Measurements from ENCODE around the gene C1orf94.
A peak's percentile ranks its signal among the peaks of the same experiment; 100 is the strongest.

Gene C1orf94

GRCh38 chr1:34188418-34188817 lies 11.7 kb downstream of the C1orf94 start:
- H3K4me3 Mint-ChIP-seq, result no peak overlapping the region
- peaks cover 8% of the 10 kb centered on the region for H3K9me3 Mint-ChIP-seq
- no peak overlapping the region for H3K27ac Mint-ChIP-seq
- H3K27me3 Mint-ChIP-seq, result peaks cover 44% of the 10 kb centered on the region
- H3K4me1 Mint-ChIP-seq (ENCODE audit: low read depth), result no peaks in the 10 kb centered on the region
- no peaks in the 10 kb centered on the region for H3K36me3 Mint-ChIP-seq (ENCODE audit: low read depth)

- no peak overlapping the region for H3K4me3 Mint-ChIP-seq
- H3K27ac Mint-ChIP-seq, result no peak overlapping the region
- no peaks in the 10 kb centered on the region for H3K36me3 Mint-ChIP-seq (ENCODE audit: low read depth)
- peaks cover 8% of the 10 kb centered on the region for H3K9me3 Mint-ChIP-seq
- H3K4me1 Mint-ChIP-seq (ENCODE audit: low read depth), result no peaks in the 10 kb centered on the region
- H3K27me3 Mint-ChIP-seq, result peaks cover 44% of the 10 kb centered on the region
Observed at GRCh38 chr1:34188985-34189384, 12.3 kb downstream of the C1orf94 start.

- Mint-ChIP-seq H3K27ac (no peak overlapping the region), H3K27me3 (peaks cover 40% of the 10 kb centered on the region), H3K4me1 (ENCODE audit: low read depth) (no peaks in the 10 kb centered on the region), H3K4me3 (no peak overlapping the region), H3K9me3 (peaks cover 8% of the 10 kb centered on the region), H3K36me3 (ENCODE audit: low read depth) (no peaks in the 10 kb centered on the region)
Observed at GRCh38 chr1:34190692-34191091, 14.0 kb downstream of the C1orf94 start.

- Mint-ChIP-seq H3K4me3 (no peak overlapping the region), H3K27me3 (peaks cover 26% of the 10 kb centered on the region), H3K4me1 (ENCODE audit: low read depth) (no peaks in the 10 kb centered on the region), H3K27ac (no peak overlapping the region), H3K9me3 (peaks cover 8% of the 10 kb centered on the region), H3K36me3 (ENCODE audit: low read depth) (no peaks in the 10 kb centered on the region)
Observed at GRCh38 chr1:34192621-34193020, 15.9 kb downstream of the C1orf94 start.

GRCh38 chr1:34199927-34200326 lies 23.2 kb downstream of the C1orf94 start:
- peaks cover 17% of the 10 kb centered on the region for H3K27me3 Mint-ChIP-seq
- no peak overlapping the region for H3K4me3 Mint-ChIP-seq
- H3K9me3 Mint-ChIP-seq, result no peaks in the 10 kb centered on the region
- peak overlapping the region; percentile 24 for H3K27ac Mint-ChIP-seq
- H3K36me3 Mint-ChIP-seq (ENCODE audit: low read depth), result no peaks in the 10 kb centered on the region
- no peaks in the 10 kb centered on the region for H3K4me1 Mint-ChIP-seq (ENCODE audit: low read depth)

- no peak overlapping the region for H3K4me3 Mint-ChIP-seq
- no peaks in the 10 kb centered on the region for H3K36me3 Mint-ChIP-seq (ENCODE audit: low read depth)
- H3K27ac Mint-ChIP-seq, result no peak overlapping the region
- H3K9me3 Mint-ChIP-seq, result no peaks in the 10 kb centered on the region
- no peaks in the 10 kb centered on the region for H3K27me3 Mint-ChIP-seq
- no peaks in the 10 kb centered on the region for H3K4me1 Mint-ChIP-seq (ENCODE audit: low read depth)
Observed at GRCh38 chr1:34212673-34213072, 36.0 kb downstream of the C1orf94 start.

GRCh38 chr1:34213956-34214355 lies 37.2 kb downstream of the C1orf94 start:
- Mint-ChIP-seq H3K27me3 (peaks cover 4% of the 10 kb centered on the region), H3K9me3 (no peaks in the 10 kb centered on the region), H3K4me1 (ENCODE audit: low read depth) (no peaks in the 10 kb centered on the region), H3K27ac (no peak overlapping the region), H3K4me3 (no peak overlapping the region), H3K36me3 (ENCODE audit: low read depth) (no peaks in the 10 kb centered on the region)

GRCh38 chr1:34231441-34231840 lies 54.7 kb downstream of the C1orf94 start:
- no peak overlapping the region for H3K27ac Mint-ChIP-seq
- H3K36me3 Mint-ChIP-seq (ENCODE audit: low read depth), result no peaks in the 10 kb centered on the region
- peaks cover 26% of the 10 kb centered on the region for H3K27me3 Mint-ChIP-seq
- H3K4me3 Mint-ChIP-seq, result no peak overlapping the region
- no peaks in the 10 kb centered on the region for H3K4me1 Mint-ChIP-seq (ENCODE audit: low read depth)
- H3K9me3 Mint-ChIP-seq, result no peaks in the 10 kb centered on the region

- Mint-ChIP-seq H3K36me3 (ENCODE audit: low read depth) (no peaks in the 10 kb centered on the region), H3K9me3 (peaks cover 6% of the 10 kb centered on the region), H3K4me1 (ENCODE audit: low read depth) (no peaks in the 10 kb centered on the region), H3K27ac (no peak overlapping the region), H3K4me3 (no peak overlapping the region), H3K27me3 (peaks cover 17% of the 10 kb centered on the region)
Observed at GRCh38 chr1:34235594-34235993, 58.9 kb downstream of the C1orf94 start.

GRCh38 chr1:34236089-34236488 lies 59.4 kb downstream of the C1orf94 start:
- Mint-ChIP-seq H3K4me1 (ENCODE audit: low read depth) (no peaks in the 10 kb centered on the region), H3K27me3 (peaks cover 17% of the 10 kb centered on the region), H3K9me3 (peaks cover 6% of the 10 kb centered on the region), H3K36me3 (ENCODE audit: low read depth) (no peaks in the 10 kb centered on the region), H3K4me3 (no peak overlapping the region), H3K27ac (no peak overlapping the region)

GRCh38 chr1:34237151-34237815 lies 60.6 kb downstream of the C1orf94 start:
- H3K9me3 Mint-ChIP-seq, result peaks cover 6% of the 10 kb centered on the region

GRCh38 chr1:34245967-34246366 lies 69.3 kb downstream of the C1orf94 start:
- Mint-ChIP-seq H3K27ac (no peak overlapping the region), H3K9me3 (peaks cover 4% of the 10 kb centered on the region), H3K4me3 (no peak overlapping the region), H3K4me1 (ENCODE audit: low read depth) (no peaks in the 10 kb centered on the region), H3K27me3 (peaks cover 38% of the 10 kb centered on the region), H3K36me3 (ENCODE audit: low read depth) (no peaks in the 10 kb centered on the region)

More at GRCh38 chr1:34237151-34237815, 60.6 kb downstream of the C1orf94 start:
- Mint-ChIP-seq H3K36me3 (ENCODE audit: low read depth) (no peaks in the 10 kb centered on the region), H3K27me3 (peaks cover 19% of the 10 kb centered on the region), H3K4me1 (ENCODE audit: low read depth) (no peaks in the 10 kb centered on the region), H3K27ac (no peak overlapping the region), H3K4me3 (no peak overlapping the region)

- peaks cover 25% of the 10 kb centered on the region for H3K27me3 Mint-ChIP-seq
- no peaks in the 10 kb centered on the region for H3K36me3 Mint-ChIP-seq (ENCODE audit: low read depth)
- H3K9me3 Mint-ChIP-seq, result peaks cover 4% of the 10 kb centered on the region
- H3K27ac Mint-ChIP-seq, result no peak overlapping the region
- no peak overlapping the region for H3K4me3 Mint-ChIP-seq
- no peaks in the 10 kb centered on the region for H3K4me1 Mint-ChIP-seq (ENCODE audit: low read depth)
Observed at GRCh38 chr1:34250342-34250741, 73.6 kb downstream of the C1orf94 start.

GRCh38 chr1:34262023-34262853 lies 85.5 kb downstream of the C1orf94 start:
- Mint-ChIP-seq H3K4me3 (no peak overlapping the region), H3K4me1 (ENCODE audit: low read depth) (no peaks in the 10 kb centered on the region), H3K27ac (no peak overlapping the region), H3K9me3 (no peaks in the 10 kb centered on the region), H3K27me3 (peaks cover 6% of the 10 kb centered on the region), H3K36me3 (ENCODE audit: low read depth) (no peaks in the 10 kb centered on the region)

GRCh38 chr1:34262921-34263320 lies 86.2 kb downstream of the C1orf94 start:
- Mint-ChIP-seq H3K4me3 (no peak overlapping the region), H3K27me3 (peaks cover 6% of the 10 kb centered on the region), H3K9me3 (no peaks in the 10 kb centered on the region), H3K36me3 (ENCODE audit: low read depth) (no peaks in the 10 kb centered on the region), H3K4me1 (ENCODE audit: low read depth) (no peaks in the 10 kb centered on the region), H3K27ac (no peak overlapping the region)
